HG03097 (cell line): Measurements from ENCODE around the gene SUSD3.

Experiments
- ATAC-seq: cut with Tn5 transposase; IDR thresholded peaks from one replicate; pipeline ENCODE4 v1.9.1; 2021; ENCODE audit not compliant: unreplicated experiment, low FRiP score

Gene SUSD3

DNA sequence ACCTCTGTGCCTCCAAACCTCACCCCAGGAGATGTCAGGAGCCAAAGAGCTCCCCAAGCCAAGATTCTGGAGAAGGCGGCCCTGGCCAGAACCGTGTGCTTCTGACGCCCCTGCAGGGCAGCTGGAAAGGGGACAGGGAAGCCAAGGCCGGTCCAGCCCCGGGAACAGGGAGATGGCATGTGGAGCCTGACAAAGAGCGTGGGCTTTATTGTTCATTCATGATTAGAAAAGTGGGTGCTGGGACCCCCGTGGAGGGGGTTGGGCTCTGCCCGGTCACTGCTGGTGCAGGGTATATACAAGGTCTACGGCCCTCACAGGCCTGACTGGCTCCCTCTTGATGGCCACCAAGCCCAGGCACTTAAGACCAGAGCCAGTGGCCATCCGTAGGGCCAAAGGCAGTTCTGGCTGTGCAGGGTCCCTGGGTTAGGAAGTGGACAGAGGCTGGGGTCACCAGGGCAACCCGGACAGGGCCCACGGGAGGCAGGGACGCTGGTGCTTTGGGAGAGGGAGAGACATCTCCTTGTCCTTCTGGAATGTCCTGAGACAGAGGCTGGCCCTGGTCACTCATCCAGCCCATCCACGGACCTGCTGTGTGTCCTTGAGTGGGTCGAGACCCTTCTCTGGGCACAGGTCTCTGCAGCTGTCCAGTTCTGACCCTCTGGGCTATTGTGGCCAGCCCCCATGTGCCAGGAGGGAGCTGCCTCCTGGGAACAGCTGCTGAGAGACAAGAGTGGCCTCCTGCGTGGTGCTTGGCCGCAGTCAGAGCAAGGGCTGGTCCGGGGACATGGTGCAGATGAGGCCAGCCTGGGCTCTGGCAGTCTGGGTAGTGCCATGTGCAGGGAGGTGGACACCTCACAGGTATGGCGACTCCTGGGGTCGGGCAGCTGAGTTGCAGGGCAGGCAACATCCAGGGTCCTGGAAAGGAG, 63.1 kb downstream of the SUSD3 start:
- ATAC-seq: no peak

DNA sequence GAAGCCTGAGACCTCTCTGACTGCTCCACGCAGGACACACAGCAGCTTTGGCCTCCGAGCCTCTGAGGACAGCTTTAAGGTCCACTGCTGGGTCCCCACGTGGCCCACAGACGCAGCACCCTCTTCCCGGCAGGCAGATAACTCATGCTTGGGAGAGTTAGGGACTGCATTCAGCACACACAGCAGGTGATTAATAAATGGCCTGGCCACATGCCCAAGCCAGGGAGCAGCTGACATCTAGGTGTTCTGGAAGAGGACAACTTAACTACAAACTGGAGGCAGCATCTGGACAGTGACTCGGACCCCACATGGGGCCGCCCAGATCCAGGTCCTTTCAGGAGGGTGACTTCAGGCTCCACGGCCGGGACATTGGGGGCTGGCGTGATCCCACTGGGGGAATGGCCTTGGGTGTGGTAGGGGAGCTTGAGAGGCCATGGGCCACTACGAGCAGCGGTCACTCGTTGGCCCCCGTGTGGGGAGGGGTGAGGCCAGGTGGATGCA, 64.3 kb downstream of the SUSD3 start:
- ATAC-seq: no peak

DNA sequence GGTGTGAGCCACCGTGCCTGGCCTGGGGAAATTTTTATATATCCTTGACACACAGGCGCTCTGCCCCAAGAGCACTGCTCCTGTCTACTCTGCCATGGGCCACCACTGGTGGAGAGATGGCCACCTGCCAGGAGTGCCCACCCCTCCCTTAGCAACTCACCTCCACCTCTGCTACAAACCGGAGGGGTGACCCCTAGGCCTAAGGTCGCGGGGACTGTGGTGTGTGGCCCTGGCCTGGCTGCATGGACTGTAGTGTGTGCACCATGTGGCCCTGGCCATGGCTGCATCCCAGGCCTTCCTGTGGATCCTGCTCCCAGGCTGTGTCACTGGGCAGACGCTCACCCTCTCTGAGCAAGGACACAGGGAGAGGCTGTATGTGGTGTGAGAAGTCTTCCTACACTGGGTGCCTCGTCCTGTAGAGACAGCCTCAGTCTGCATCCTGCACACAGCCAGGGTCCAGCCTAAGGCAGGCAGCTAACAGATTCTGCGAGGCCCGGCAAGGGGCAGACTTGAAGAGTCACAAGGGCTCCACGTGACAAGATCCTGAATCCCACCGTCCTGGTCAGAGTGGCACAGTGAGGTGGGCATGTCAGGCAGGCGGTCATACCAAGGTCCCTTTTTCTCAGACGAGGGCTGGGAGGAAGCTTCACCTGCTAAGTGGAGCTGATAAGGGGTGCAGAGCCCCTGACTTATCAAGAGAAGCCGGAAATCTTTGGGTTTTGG, 65.2 kb downstream of the SUSD3 start:
- no peak for ATAC-seq

DNA sequence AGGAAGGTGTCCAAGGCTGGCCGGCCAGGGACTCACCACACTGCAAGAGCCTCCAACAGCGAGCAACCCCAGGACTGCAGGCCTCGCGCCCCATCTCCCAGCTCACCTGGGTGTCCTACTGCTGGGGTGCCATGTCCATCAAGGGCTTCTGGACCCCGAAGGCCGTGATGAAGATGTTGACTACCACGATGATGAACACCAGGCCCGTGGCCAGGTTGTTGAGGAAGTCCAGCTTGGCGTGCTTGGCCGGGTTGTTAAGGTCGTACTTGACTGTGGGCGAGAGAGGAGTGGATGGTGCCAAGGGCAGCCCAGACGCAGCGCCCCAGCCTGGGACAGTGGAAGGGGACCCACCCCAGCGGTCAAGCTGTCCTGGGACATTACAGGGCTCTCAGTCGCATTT, 66.3 kb downstream of the SUSD3 start:
- ATAC-seq: no peak

DNA sequence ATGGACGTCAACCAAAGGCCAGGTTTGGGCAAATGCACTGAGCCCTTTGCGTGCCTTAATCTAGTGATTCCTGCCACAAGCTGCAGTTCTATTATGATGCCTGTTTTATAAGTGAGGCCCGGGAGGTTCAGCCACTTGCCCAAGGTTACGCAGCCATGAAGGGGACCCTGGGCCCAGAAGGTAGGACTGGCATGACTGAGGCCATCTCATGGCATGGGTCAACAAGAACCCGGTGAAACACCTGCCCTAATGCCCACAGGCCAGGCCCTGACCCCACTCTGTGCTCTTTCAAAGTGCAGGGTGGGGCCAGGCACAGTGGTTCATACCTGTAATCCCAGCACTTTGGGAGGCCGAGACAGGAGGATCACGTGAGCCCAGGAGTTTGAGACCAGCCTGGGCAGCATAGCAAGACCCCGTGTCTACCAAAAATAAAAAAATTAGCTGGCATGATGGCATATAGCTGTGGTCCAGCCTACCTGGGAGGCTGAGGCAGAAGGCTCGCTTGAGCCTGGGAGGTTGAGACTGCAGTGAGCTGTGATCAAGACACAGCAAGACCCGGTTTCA, 66.9 kb downstream of the SUSD3 start:
- no peak for ATAC-seq

DNA sequence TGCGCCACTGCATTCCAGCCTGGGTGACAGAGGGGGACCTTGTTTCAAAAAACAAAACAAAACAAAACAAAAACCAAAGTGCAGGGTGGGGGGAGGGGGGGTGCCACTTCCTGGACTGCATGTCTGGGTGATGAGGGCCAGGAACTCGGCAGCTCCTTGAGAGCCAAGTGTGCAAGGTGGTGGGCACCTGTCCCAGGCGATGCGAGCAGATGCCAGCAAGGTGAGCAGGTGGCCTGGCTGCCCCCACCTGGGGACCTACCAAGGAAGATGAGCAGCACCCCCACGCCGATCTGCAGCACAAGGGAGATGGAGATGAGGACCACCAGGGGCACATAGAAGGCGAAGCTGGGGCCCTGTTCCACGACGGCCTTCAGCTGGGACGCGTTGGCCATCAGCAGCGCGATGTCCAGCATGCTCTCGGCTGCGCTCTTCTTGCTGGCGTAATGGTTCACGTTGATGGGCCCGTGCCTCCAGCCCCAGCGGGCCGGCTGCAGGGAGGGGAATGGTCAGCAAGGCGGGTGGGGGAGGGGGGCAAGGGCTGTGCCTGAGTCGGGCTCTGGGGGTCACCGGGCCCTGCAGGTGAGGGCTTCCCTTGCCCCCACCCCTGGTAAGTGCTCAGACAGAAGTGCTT, 67.8 kb downstream of the SUSD3 start:
- ATAC-seq: no peak

DNA sequence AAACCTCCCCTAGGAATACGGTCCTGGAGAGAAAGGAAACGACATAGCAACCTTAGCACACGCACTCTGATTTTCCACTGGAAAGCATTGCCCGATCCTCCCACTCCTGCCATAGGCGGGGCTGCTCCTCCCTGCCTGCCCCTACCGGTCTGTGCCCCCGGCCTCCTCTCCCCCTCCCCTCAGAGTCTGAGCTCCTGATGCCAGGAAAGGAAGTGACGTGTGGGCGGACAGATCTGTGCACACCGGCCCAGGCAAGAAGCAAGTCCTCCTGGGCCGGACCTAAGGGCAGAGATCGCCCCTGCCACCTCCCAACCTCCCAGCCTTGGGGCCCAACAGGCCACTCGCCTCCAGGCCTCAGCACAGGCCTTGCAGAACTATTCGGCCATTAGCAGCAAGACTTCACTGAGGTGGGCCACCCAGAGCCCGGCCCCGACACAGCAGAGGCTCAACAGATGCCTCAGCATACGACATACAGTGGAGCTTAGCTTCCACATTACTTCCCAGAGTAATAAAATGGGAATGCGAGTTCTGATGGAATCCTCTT, 68.4 kb downstream of the SUSD3 start:
- ATAC-seq: no peak

DNA sequence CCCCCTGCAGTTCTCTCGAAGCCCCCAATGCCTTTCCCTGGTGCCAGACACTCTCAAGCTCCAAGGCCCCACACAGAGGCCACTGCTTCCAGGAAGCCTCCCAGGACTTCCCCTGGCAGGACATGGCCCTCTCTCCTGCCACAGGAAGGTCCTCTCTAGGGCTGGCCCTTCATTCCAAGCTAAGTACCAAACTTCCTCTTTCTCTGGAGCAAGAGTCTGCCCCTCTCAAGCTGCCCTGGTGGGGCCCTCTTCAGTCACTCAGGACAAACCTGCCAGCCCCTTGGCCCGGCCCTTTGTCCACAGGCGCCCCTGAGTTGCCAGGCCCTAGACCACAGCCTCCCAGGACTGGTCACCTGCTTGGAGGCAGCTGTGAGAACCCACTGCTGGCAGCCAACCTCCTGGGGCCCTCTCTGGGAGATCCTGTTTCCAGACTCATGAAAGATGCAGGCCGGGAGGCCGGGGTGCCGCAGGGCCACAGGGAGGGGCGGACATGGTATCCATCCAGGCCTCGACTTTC, 69.0 kb downstream of the SUSD3 start:
- no peak for ATAC-seq

DNA sequence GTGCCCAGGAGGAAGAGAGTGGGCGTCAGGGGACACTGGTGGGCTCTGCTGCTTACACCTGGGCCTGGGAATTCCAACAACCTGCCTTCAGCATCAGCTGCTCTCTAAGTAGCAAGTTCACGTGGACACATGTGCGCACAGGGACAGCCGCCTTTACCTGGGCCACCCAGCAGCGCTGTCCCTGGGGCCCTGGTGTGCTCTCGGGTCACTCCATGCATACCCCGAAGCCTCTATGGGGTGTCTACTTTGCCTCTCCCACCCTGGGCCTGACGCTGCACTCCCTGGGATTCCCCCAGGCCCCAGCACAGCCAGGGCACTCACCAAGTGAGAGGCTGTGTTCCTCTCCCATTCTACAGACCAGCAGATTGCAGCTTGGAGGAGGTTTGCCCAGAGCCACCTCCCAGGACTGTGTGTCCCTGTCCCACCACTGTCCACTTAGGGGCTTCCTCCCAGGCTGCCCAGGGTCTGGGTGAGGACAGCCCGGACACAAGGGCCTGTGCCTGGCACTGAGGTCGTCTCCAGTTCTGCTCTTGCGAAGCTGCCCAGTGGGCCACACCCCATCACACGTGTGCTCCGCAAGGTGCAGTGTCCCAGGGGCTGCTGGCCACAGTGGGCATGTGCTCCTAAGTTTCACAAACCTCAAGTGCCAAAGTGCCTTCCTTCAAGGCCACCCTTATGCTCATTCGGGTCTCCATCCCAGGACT, 69.7 kb downstream of the SUSD3 start:
- ATAC-seq: no peak

DNA sequence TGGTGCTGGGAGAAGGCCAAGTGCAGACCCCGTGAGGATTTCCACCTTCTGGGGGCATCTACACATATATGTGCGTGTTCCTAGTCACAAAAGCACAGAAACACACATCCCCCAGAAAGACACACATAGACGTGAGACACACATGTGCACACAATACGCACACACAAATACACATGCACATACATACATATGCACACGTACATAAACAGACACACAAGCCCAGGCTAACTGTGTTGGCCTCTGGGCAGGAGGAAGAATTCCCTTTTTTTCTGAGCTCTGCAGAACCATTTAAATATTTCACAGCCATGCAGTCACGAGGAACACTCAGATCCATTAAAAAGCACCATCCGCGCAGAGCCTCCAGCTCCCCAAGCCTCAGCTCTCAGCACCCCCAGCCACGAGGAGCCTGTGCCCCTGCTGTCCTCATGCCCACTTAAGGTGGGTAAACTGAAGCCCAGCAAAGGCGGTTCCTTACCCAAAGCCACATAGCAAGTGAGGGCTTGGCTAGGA, 70.3 kb downstream of the SUSD3 start:
- ATAC-seq: no peak

DNA sequence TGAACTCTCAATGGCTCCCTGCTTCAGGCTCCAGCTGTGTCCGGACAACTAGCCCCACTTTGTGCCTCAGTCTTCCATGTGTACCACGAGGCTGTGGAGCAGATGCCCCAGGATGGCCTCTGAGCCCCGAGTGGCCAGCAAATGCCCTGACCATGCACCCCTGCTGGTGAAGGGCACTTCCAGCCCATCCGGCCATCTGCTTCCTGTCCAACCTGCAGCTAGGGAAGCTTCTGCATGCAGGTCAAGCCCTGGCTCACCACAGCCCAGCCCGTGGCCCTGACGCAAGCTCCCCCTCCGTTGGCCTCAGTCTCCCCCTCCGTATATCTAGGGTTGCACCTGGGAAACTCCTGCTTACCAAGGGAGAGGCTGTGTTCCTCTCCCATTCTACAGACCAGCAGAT, 70.8 kb downstream of the SUSD3 start:
- no peak for ATAC-seq

DNA sequence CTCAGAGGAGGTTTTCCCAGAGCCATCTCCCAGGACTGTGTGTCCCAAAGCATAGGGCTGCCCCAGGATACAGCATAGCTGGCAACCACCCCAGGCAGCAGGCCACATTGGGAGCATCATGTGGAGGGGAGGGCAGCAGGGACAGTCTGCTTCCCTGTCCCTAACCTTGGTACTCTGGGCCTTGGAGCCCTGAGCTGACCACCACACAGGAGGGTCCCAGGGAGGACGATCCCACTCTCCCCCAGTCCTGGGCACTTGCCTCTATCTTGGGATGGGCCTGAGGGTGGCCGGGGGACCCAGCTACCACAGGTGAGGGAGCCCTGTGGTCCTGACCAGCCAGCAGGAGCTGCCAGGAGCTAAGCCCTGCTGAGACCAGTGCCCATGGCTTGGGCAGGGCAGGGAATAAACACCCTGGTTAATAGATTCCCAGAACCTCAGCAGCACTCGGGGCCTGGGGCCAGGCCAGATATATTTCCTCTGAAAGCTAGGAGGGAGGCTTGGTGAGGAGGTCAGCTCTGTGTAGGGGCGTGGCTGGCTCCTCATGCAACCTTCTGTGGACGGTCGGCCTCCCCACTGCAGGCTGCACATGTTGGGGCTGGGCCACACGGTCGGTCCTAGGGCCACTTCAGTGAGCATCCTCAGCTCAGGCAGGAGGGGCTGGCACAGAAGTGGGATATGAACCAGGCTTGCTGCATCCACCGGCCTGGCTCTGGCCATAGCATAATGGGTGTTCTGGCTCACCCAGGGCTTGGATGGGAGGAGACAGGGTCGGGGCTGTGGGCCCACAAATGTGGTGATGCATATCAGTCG, 71.4 kb downstream of the SUSD3 start:
- ATAC-seq: no peak

DNA sequence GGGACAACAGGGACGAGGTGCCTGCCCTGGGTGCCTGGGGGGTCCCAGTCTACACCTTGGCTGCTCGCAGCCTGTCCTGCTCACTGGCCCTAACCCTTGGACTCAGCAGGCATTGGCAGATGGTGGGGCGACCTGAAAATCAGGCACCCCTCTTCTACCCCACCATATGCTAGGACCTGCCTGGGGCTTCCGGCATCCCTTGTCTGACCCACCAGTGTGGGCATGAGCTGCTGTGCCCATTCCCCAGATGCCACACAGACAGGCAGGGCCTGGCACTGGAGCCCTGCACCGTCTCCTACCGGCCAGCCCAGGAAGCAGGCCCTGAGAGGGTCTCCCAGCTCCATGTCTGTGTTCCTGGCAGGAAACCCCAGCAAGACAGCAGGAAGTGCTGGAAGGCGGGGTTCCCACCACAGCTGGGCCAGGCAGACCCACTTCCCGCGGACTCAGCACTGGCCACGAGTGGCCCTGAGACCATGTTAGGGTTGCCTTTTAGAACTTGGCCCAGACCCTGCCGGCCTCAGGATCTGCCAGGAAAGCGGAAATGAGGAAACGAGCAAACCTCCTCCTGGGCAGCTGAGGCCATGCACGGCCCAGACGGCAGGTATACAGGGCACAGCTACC, 72.5 kb downstream of the SUSD3 start:
- ATAC-seq: no peak

DNA sequence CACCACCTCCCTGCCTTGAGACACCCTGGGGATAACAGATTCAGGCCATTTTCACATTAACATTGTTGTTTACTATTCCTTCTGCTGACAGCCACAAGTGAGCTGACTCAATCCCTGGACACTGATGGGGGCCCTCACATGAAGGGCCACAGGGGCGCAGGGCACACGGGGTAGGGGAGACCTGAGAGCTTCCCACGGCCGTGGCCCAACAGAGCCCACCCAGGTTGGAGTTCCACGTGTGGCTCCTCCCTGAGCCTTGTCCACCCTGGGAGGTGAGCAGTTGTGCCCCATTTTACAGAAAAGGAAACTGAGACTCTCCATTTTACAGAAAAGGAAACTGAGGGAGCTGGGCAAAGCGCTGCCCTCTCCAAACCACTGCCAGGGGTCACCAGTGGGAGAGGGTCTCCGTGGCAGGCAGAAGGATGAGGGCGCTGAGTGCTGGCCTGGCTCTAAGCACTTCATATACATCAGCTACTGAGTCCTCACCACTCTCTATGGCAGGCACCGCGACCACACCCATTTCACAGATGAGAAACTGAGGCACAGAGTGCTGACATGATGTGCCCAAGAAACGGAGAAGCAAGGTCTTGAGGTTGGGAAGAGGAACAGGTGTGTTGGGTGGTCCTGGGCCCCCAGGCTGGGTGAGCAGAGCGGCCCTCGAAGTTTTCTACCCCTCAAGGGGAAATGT, 73.2 kb downstream of the SUSD3 start:
- ATAC-seq: no peak

DNA sequence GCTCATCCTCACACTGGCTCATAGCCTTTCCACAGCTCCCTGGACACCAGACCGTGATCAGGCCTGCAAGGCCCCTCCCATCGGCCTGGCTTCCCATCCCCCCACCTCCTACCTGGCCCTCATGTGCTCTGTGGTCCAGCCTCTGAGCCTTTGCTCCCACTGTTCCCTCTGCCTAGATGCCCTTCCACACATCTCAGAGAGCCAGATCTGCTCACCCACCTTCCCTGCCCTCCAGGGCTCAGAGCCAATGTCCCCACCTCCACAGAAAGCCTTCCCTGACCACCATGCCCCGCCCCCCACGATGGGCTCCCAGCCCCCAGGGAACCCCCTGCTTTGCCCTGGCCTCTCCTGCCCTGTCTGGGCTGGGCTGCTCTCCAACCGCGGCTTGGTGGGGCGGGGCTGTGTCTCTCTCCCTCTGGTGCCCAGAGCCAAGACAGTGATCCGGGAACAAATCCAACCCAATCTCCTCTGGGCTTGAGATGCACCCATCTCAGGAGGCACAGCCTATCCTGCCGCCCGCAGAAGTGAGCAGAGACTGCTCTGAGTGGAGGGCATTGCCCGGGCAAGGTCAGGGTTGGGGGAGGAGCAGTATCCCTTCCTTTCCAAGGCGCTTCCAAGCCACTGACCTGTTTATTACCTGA, 73.9 kb downstream of the SUSD3 start:
- no peak for ATAC-seq

DNA sequence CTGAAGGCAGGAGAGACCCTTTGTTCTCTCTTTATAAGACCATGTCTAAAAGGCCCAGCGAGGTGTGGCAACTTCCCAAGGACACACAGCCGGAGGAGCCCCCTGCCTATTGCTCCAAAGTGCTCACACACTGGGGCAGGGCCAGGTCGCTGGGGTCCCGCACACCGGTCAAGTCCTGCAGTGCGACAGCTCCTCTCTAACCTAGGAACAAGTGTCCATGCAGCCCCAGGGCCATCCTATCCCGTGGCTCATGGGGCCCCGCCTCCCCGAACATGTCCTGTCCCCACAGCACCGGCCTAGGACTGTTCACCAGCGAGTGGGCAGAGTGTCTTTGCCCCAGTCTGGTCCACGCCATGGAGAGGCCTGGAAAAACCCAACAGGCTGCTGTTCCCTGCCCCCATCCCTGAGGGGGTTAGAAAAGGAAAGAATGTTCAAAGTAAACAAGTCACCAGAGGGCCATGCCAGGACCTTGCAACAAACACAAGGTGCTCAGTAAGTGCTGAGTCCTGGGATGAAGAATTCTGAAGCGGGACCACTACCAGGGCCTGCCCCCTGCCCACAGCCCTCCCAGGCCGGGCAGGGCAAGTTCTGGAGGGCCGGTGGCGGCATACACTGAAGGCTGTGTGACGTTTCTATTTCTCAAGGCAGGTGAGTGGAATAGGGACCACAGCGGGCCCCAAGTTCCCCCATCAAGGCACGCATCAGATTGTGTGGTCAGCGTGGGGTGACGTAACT, 74.6 kb downstream of the SUSD3 start:
- ATAC-seq: no peak

DNA sequence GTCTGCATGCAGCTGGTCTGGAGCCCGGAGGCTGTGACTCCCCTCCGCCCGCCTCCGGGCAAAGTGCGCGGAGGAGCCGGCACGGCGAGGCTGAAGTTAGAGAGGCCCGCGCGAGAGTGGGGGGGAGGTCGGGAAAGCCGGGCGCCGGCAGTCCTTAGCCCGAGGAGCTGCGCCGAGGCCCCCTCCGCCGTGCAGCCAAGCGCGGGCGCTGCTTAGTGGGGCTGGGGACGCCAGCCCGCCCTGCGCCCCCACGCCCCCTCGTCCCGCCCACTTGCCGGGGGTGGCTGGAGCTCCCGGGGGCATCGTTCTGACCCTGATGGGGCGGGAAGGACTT, 75.1 kb downstream of the SUSD3 start:
- no peak for ATAC-seq
